ENCODE measurements around the gene PUSL1. TPM values are rescaled to one million over a fixed set of nuclear protein-coding genes. Genes with fewer than 3 reads are reported as not detected.

Gene PUSL1
- total RNA-seq, 1 donor from 2014 or later = 4.7 TPM

DNA sequence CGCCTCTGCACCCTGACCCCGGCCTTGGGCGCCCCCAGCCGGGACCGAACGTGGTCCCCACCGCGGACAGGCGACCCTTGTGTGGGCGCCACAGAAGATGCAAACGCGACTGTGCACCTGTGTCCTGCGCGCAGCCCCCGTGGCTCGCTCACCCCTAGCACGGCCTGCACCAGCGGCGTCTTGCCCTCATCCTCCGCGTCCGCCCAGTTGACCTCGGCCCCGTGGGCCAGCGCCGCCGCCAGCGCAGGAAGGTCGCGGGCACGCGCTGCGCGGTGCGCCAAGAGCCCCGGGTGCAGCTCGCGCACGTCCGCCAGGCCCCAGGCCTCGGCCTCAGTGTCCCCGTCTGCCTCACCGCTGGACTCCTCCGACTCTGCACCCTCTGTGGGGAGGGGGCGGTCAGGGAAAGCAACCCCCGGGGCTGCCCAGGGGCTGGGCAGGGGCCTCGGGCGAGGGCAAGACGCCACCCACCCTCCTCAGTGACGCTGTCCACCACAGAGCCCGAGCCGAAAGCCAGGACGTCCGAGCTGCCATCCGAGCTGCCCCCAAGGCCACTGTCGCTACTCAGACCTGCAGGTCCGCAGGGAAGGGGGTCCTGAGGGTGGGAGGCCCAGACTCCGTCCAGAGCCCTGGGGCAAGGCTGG is 14.0 kb upstream of the PUSL1 start:
- H3K9me3 ChIP-seq (ENCODE audit: control insufficient read depth in 3 of 3, low read length in 3 of 3) = no peaks in the 10 kb centered on the region

DNA sequence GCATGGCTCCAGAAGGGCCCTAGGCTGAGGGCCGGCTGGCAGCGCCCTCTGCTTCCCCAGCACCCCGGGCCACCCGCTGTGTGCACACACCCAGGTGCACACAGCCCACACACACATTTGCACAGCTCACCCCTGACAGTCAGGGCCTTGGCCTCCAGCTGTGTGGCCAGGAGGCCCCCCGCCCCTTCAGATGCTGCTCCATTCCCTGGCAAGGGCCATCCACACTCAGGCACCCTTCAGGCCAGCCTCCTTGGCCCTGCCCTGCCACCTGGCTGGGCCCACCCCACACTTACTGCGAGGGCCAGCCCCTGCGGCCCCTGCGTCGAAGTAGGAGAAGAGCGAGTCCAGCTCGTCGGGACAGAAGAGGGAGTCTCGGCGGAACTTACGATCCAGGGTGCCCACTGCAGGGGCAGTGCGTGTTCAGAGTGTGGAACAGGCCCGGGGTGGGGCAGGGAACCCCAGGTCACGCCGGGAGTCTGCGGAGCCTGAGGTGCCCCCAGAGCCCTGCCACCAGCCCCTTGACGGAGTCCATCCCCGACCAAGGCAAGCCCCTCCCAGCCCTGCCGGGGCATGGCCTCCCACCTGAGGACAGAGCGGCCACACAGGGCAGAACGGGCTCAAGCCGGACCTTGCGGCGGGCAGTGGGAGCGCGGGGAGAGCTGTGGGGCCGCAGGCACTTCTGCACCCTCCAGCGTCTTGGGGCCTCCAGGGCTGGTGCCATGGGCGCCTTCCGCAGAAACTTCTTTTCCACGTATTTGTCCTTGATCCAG is 13.1 kb upstream of the PUSL1 start:
- no peak overlapping the region for H3K9ac ChIP-seq (ENCODE audit: low read depth in 1 of 3, low read length in 3 of 3)
- H3K27me3 ChIP-seq (ENCODE audit: control insufficient read depth in 3 of 3, insufficient read depth in 3 of 3, low read length in 3 of 3) = peaks cover 0 to 3% (median 0%) of the 10 kb centered on the region in 3 donors
- peaks cover 8 to 18% (median 8%) of the 10 kb centered on the region in 3 donors for H3K36me3 ChIP-seq (ENCODE audit: control insufficient read depth in 3 of 3, insufficient read depth in 3 of 3, low read length in 3 of 3)
- no peaks in the 10 kb centered on the region for H3K9me3 ChIP-seq (ENCODE audit: control insufficient read depth in 3 of 3, low read length in 3 of 3)
- no peak overlapping the region for H3K4me3 ChIP-seq (ENCODE audit: low read length in 3 of 3)
- H3K27ac ChIP-seq (ENCODE audit: low read depth, low read length) = no peak overlapping the region
- H3K4me1 ChIP-seq (ENCODE audit: control insufficient read depth in 3 of 3, insufficient read depth in 3 of 3, low read length in 3 of 3) = peaks cover 4 to 11% (median 6%) of the 10 kb centered on the region in 3 donors

More for the DNA sequence above, 14.0 kb upstream of the PUSL1 start:
- Histone ChIP-seq H3K4me1 (ENCODE audit: control insufficient read depth in 3 of 3, insufficient read depth in 3 of 3, low read length in 3 of 3) (peaks cover 4 to 11% (median 6%) of the 10 kb centered on the region in 3 donors), H3K4me3 (ENCODE audit: low read length in 3 of 3) (no peak overlapping the region), H3K9ac (ENCODE audit: low read depth in 1 of 3, low read length in 3 of 3) (no peak overlapping the region), H3K27ac (ENCODE audit: low read depth, low read length) (no peak overlapping the region), H3K36me3 (ENCODE audit: control insufficient read depth in 3 of 3, insufficient read depth in 3 of 3, low read length in 3 of 3) (peaks cover 8 to 18% (median 8%) of the 10 kb centered on the region in 3 donors), H3K27me3 (ENCODE audit: control insufficient read depth in 3 of 3, insufficient read depth in 3 of 3, low read length in 3 of 3) (peaks cover 0 to 4% (median 0%) of the 10 kb centered on the region in 3 donors)

DNA sequence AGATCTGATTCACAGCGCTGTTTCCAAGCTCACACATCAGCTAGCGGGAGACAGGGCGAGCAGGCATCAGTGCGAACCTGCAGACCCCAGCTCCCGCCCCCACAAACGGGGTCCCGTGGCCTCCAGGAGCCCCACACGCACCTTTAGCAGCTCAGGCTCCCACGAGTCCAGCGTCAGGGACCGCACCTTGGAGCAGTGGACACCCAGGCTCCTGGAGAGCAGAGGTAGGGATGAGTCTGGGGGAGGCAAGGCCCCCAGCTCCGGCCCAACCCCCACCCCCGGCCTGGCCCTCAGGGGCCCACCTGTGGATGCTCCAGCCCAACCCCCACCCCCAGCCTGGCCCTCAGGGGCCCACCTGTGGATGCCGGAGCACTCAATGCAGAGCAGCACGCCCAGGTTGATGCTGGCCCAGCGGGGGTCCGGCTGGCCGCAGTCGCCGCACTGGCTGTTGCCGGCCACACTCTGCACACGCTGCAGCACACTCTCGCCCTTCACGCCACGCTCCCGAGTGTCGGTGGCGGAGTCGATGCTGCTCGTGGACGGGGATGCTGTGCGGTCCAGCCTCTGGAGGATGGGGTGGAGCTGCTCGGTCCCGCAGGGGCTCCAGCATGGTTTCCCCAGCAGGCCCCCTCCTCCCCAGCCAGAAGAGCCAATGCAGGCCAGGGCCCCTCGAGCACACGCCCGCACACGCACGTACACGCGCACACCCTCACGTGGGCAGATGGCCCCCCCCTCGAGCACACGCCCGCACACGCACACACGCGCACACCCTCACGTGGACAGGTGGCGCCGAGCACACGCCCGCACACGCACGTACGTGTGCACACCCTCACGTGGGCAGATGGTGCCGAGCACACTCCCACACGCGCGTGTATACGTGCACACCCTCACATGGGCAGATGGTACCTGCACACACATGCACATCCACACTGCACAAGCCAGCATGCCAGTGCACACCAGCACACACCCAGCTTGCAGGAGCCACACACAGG is 12.0 kb upstream of the PUSL1 start:
- Histone ChIP-seq H3K9me3 (ENCODE audit: control insufficient read depth in 3 of 3, low read length in 3 of 3) (no peaks in the 10 kb centered on the region), H3K36me3 (ENCODE audit: control insufficient read depth in 3 of 3, insufficient read depth in 3 of 3, low read length in 3 of 3) (peaks cover 8 to 18% (median 8%) of the 10 kb centered on the region in 3 donors), H3K27me3 (ENCODE audit: control insufficient read depth in 3 of 3, insufficient read depth in 3 of 3, low read length in 3 of 3) (no peaks in the 10 kb centered on the region), H3K4me3 (ENCODE audit: low read length in 3 of 3) (no peak overlapping the region), H3K4me1 (ENCODE audit: control insufficient read depth in 3 of 3, insufficient read depth in 3 of 3, low read length in 3 of 3) (peaks cover under 1 to 7% (median 4%) of the 10 kb centered on the region in 3 donors), H3K9ac (ENCODE audit: low read depth in 1 of 3, low read length in 3 of 3) (no peak overlapping the region), H3K27ac (ENCODE audit: low read depth, low read length) (no peak overlapping the region)

DNA sequence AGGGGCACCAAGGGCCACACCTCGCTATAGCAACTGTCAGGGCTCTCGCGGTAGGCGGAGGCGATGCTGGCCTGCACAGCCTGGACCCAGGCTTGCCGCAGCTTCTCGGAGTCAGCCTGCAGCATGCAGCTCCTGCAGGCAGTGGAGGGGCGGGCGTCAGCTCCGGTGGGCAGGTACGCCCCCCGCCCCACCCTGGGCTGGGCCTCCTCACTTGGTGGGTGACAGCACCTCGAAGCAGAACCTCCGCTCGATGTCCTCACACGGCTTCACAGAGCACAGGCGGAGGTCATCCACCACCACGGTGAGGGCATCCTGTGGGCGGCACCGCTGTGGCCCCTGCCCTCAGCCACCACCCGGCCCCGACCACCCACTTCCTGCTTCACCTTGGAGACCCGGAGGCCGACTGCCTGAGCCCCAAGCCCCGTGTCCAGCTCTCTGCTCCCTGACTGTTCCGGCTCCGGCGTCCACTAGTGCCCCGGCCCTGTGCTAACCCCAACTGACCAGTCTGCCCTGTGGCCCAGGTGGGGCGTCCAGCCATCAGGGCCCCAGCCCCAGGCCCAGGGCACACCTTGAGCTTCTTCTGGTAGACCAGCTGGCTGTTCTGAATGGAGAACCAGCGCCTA is 10.5 kb upstream of the PUSL1 start:
- H3K27ac ChIP-seq (ENCODE audit: low read depth, low read length) = no peak overlapping the region
- no peaks in the 10 kb centered on the region for H3K9me3 ChIP-seq (ENCODE audit: control insufficient read depth in 3 of 3, low read length in 3 of 3)
- H3K36me3 ChIP-seq (ENCODE audit: control insufficient read depth in 3 of 3, insufficient read depth in 3 of 3, low read length in 3 of 3) = peaks cover 8 to 18% (median 8%) of the 10 kb centered on the region in 3 donors
- H3K4me3 ChIP-seq (ENCODE audit: low read length in 3 of 3) = no peak overlapping the region
- H3K9ac ChIP-seq (ENCODE audit: low read depth in 1 of 3, low read length in 3 of 3) = no peak overlapping the region
- H3K4me1 ChIP-seq (ENCODE audit: control insufficient read depth in 3 of 3, insufficient read depth in 3 of 3, low read length in 3 of 3) = no peaks in the 10 kb centered on the region
- H3K27me3 ChIP-seq (ENCODE audit: control insufficient read depth in 3 of 3, insufficient read depth in 3 of 3, low read length in 3 of 3) = no peaks in the 10 kb centered on the region

DNA sequence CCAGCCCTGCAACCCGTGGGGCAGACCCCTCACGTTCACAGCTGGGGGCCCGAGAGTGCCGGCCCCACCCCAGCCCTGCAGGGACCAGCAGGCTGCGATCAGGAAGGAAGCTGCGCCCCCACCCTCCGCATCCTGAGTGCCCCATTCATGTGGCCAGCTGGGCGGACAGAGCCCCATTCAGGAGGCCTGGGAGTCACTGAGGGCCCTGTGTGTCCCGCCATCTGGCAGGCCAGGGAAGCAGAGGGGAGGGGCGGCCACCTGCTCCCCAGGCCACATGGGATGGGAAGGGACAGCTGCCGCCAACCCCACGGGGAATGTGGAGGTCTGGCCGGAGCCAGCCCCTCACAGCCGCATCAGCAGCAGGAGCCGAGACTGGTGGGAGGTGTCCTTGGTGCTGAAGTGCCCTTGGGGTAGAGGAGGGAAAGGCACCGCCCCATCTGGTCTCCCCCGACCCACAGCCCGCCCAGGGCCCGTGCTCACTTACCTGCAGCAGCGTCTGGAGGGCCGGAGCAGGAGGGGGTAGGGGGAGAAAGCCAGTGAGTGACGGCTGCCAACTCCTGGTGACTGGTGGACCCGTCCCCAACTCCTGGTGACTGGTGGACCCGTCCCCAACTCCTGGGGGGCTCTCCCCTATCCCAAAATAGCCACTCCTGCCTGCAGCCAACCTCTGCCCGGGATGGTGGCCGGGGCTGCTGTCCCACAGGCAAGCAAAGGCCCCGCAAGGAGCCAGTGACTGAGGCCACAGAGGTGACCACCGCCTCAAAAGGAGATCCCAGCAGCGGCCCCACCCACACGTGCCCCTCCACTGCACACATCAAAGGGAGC is 9.3 kb upstream of the PUSL1 start:
- Histone ChIP-seq H3K4me1 (ENCODE audit: control insufficient read depth in 3 of 3, insufficient read depth in 3 of 3, low read length in 3 of 3) (peaks cover 0 to 4% (median 4%) of the 10 kb centered on the region in 3 donors), H3K4me3 (ENCODE audit: low read length in 3 of 3) (no peak overlapping the region), H3K27me3 (ENCODE audit: control insufficient read depth in 3 of 3, insufficient read depth in 3 of 3, low read length in 3 of 3) (no peaks in the 10 kb centered on the region), H3K9ac (ENCODE audit: low read depth in 1 of 3, low read length in 3 of 3) (no peak overlapping the region), H3K27ac (ENCODE audit: low read depth, low read length) (no peak overlapping the region), H3K36me3 (ENCODE audit: control insufficient read depth in 3 of 3, insufficient read depth in 3 of 3, low read length in 3 of 3) (peaks cover 8 to 18% (median 8%) of the 10 kb centered on the region in 3 donors), H3K9me3 (ENCODE audit: control insufficient read depth in 3 of 3, low read length in 3 of 3) (no peaks in the 10 kb centered on the region)

DNA sequence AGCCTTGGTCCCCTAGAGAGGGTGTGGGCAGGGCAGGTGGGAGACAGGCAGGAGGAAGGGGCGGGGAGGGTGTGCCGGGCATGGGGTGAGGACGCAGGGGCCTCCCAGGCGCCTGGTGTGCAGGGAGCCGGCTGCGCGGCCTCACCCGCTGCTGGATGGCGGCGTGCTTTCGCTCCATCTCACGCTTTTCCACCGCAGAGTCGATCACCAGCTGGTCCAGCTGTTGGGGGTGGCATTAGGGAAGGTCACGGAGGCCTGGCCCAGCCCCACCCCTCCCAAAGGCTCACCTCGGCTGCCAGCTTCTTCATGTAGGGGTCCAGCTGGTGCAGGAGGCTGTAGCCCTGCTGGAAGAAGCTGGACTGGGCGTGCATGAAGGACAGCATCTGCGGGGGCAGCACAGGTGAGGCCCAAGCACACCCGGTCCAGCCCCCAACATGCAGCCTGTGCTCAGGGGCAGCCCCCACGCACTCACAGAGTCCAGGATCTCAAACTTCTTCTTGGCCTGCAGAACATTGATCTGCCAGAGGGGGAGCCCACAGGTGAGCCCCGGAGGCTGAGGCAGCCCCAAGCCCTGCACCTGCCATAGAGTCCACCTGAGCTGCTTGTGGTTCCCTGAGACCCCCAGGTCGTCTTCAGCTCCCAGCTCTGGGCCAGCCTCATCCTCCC is 8.6 kb upstream of the PUSL1 start:
- no peaks in the 10 kb centered on the region for H3K9me3 ChIP-seq (ENCODE audit: control insufficient read depth in 3 of 3, low read length in 3 of 3)
- H3K9ac ChIP-seq (ENCODE audit: low read depth in 1 of 3, low read length in 3 of 3) = no peak overlapping the region
- no peaks in the 10 kb centered on the region for H3K27me3 ChIP-seq (ENCODE audit: control insufficient read depth in 3 of 3, insufficient read depth in 3 of 3, low read length in 3 of 3)
- no peak overlapping the region for H3K4me3 ChIP-seq (ENCODE audit: low read length in 3 of 3)
- H3K4me1 ChIP-seq (ENCODE audit: control insufficient read depth in 3 of 3, insufficient read depth in 3 of 3, low read length in 3 of 3) = peaks cover 6 to 11% (median 11%) of the 10 kb centered on the region in 3 donors
- H3K27ac ChIP-seq (ENCODE audit: low read depth, low read length) = no peak overlapping the region
- H3K36me3 ChIP-seq (ENCODE audit: control insufficient read depth in 3 of 3, insufficient read depth in 3 of 3, low read length in 3 of 3) = peaks cover 8 to 18% (median 8%) of the 10 kb centered on the region in 3 donors

DNA sequence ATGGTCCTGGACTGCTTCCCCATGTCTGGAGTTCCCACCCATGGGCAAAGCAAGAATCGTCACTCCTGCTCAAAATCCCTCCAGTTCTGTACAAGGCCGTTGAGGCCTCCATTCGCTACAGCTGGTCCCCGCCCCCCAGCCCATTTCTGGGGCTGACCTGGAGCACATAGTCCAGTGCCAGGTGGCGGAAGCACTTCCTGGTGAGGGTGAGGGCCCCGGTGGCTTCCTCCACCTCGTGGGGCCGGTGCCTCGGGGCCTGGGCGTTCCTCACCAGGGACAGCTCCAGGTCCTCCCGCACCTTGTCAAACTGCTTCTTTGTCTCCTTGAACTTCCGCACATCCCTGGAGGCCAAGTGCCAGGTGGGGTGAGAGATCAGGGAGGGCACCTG is 8.1 kb upstream of the PUSL1 start:
- H3K27ac ChIP-seq (ENCODE audit: low read depth, low read length) = no peak overlapping the region
- no peaks in the 10 kb centered on the region for H3K9me3 ChIP-seq (ENCODE audit: control insufficient read depth in 3 of 3, low read length in 3 of 3)
- H3K9ac ChIP-seq (ENCODE audit: low read depth in 1 of 3, low read length in 3 of 3) = no peak overlapping the region
- no peak overlapping the region for H3K4me3 ChIP-seq (ENCODE audit: low read length in 3 of 3)
- H3K27me3 ChIP-seq (ENCODE audit: control insufficient read depth in 3 of 3, insufficient read depth in 3 of 3, low read length in 3 of 3) = no peaks in the 10 kb centered on the region
- H3K36me3 ChIP-seq (ENCODE audit: control insufficient read depth in 3 of 3, insufficient read depth in 3 of 3, low read length in 3 of 3) = peaks cover 6 to 15% (median 8%) of the 10 kb centered on the region in 3 donors
- peaks cover 11 to 17% (median 16%) of the 10 kb centered on the region in 3 donors for H3K4me1 ChIP-seq (ENCODE audit: control insufficient read depth in 3 of 3, insufficient read depth in 3 of 3, low read length in 3 of 3)

DNA sequence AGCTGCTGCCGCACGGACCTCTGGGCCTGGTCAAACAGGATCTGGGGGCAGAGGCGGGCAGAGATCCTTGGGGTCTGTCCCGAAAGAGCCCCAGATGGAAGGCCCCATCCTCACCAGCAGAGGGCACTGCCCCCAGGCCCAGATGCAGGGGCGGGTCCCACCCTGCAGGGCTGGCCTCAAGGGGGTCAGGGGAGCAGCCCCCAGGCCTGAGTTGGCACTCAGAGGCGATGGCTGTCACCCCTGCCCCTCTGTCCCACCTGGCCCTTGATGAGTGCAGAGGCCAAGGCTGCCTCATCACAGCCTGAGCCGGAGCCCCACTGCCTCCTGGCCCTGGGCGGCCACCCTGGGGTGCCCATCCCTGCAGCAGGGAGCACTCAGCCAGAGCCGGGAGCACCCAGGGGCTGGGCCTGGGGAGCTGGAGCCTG is 6.4 kb upstream of the PUSL1 start:
- H3K9me3 ChIP-seq (ENCODE audit: control insufficient read depth in 3 of 3, low read length in 3 of 3) = no peaks in the 10 kb centered on the region
- H3K27me3 ChIP-seq (ENCODE audit: control insufficient read depth in 3 of 3, insufficient read depth in 3 of 3, low read length in 3 of 3) = no peaks in the 10 kb centered on the region
- no peak overlapping the region for H3K27ac ChIP-seq (ENCODE audit: low read depth, low read length)
- H3K4me3 ChIP-seq (ENCODE audit: low read length in 3 of 3) = no peak overlapping the region
- H3K4me1 ChIP-seq (ENCODE audit: control insufficient read depth in 3 of 3, insufficient read depth in 3 of 3, low read length in 3 of 3) = peaks cover 27 to 33% (median 33%) of the 10 kb centered on the region in 3 donors
- peaks cover 0 to 6% (median 4%) of the 10 kb centered on the region in 3 donors for H3K36me3 ChIP-seq (ENCODE audit: control insufficient read depth in 3 of 3, insufficient read depth in 3 of 3, low read length in 3 of 3)
- H3K9ac ChIP-seq (ENCODE audit: low read depth in 1 of 3, low read length in 3 of 3) = no peak overlapping the region
